K562 (cell line): ENCODE measurements around the gene NR2F6. TPM values are rescaled to one million over a fixed set of nuclear protein-coding genes. Genes with fewer than 3 reads are reported as not detected.

ENCODE experiments used
- DPF2 ChIP-seq: fragments of 450-650 bp; IDR thresholded peaks from 2 replicates; pipeline ENCODE4 v1.6.1; 2016
- EP400 ChIP-seq: fragments of 450-650 bp; IDR thresholded peaks from 2 replicates; pipeline ENCODE4 v1.6.1; 2017; ENCODE audit warnings: antibody characterized with exemption, mild to moderate bottlenecking, moderate library complexity
- GTF2F1 ChIP-seq: IDR thresholded peaks from 2 replicates; pipeline ENCODE4 v1.6.1; 2011; ENCODE audit warnings: low read depth, low read length, improper control_type of control experiment
- HMGN3 ChIP-seq: IDR thresholded peaks from 2 replicates; pipeline ENCODE4 v1.6.1; 2011; ENCODE audit warnings: borderline replicate concordance, low read depth, mild to moderate bottlenecking, mixed read lengths, low read length; ENCODE audit not compliant: insufficient read length; ENCODE audit errors: extremely low read depth
- KAT7 ChIP-seq: sonication (generic); formaldehyde crosslinking; IDR thresholded peaks from 2 replicates; pipeline ENCODE4 v1.8.0; 2022; ENCODE audit warnings: missing genetic modification reagents, mild to moderate bottlenecking, borderline replicate concordance
- MYC ChIP-seq, 2 experiments: fragments of 250-450 bp in 1 of 2; sonication (Bioruptor Pico) in 1 of 2; IDR thresholded peaks; 2 replicates each; pipeline versions ENCODE4 v1.5.1 to v1.6.1; 2012 to 2021; ENCODE audit warnings: low read depth in 2 of 2, borderline replicate concordance in 1 of 2, improper control_type of control experiment in 1 of 2, low read length in 1 of 2, mild to moderate bottlenecking in 1 of 2, moderate library complexity in 1 of 2
- NR1H2 ChIP-seq: sonication (generic); formaldehyde crosslinking; IDR thresholded peaks from 2 replicates; pipeline ENCODE4 v1.4.0; 2020; ENCODE audit warnings: mild to moderate bottlenecking, missing genetic modification reagents
- NR2C2 ChIP-seq, 2 experiments: fragments of 200-800 bp in 1 of 2; sonication (Bioruptor generic) in 1 of 2; sonication (generic) in 1 of 2; formaldehyde crosslinking in 1 of 2; IDR thresholded peaks; 2 replicates each; pipeline versions ENCODE4 v1.6.1 to v1.8.0; 2016 to 2022; ENCODE audit warnings: mild to moderate bottlenecking in 1 of 2, missing compliant biosample characterization in 1 of 2, missing genetic modification characterization in 1 of 2, missing genetic modification reagents in 1 of 2
- PHB ChIP-seq: fragments of 250-450 bp; sonication (Bioruptor Pico); IDR thresholded peaks from 2 replicates; pipeline ENCODE4 v1.5.0; 2021
- PHF8 ChIP-seq: fragments of 200-600 bp; sonication (generic); IDR thresholded peaks from 2 replicates; pipeline ENCODE4 v1.6.1; 2012; ENCODE audit warnings: mixed run types, mild to moderate bottlenecking, inconsistent platforms, low read length, moderate library complexity, borderline replicate concordance
- POLR2AphosphoS5 ChIP-seq: IDR thresholded peaks from 2 replicates; pipeline ENCODE4 v1.6.1; 2011; ENCODE audit warnings: mild to moderate bottlenecking, low read depth, low read length, moderate library complexity; ENCODE audit not compliant: control insufficient read depth, insufficient read depth
- RBM25 ChIP-seq: fragments of 200-400 bp; formaldehyde crosslinking; IDR thresholded peaks from 2 replicates; pipeline ENCODE4 v1.6.1; 2018; ENCODE audit warnings: low read length, low read depth, moderate library complexity; ENCODE audit not compliant: severe bottlenecking
- SMAD4 ChIP-seq: fragments of 250-450 bp; sonication (Bioruptor Pico); conservative IDR thresholded peaks from 2 replicates; pipeline ENCODE4 v1.8.0; 2021; ENCODE audit warnings: inconsistent platforms, mild to moderate bottlenecking, moderate library complexity
- SPI1 ChIP-seq: IDR thresholded peaks from 2 replicates; pipeline ENCODE4 v1.6.1; 2011; ENCODE audit warnings: low read depth, low read length, control low read depth, borderline replicate concordance
- SUPT5H ChIP-seq: fragments of 450-650 bp; IDR thresholded peaks from 2 replicates; pipeline ENCODE4 v1.6.1; 2016
- TEAD2 ChIP-seq: fragments of 450-650 bp; IDR thresholded peaks from 2 replicates; pipeline ENCODE4 v1.6.1; 2016; ENCODE audit warnings: missing genetic modification characterization, control low read depth, missing compliant biosample characterization
- TEAD4 ChIP-seq, 2 experiments: sonication (generic) in 1 of 2; formaldehyde crosslinking in 1 of 2; IDR thresholded peaks; 2 replicates each; pipeline versions ENCODE4 v1.6.1 to v1.8.0; 2012 to 2022; ENCODE audit warnings: borderline replicate concordance in 1 of 2, inconsistent platforms in 1 of 2, low read length in 1 of 2, mild to moderate bottlenecking in 1 of 2, missing genetic modification reagents in 1 of 2
- ZNF431 ChIP-seq: sonication (generic); formaldehyde crosslinking; IDR thresholded peaks from 2 replicates; pipeline ENCODE4 v1.8.0; 2022; ENCODE audit warnings: mild to moderate bottlenecking, missing genetic modification reagents
- ZNF717 ChIP-seq: fragments of 250-450 bp; sonication (Bioruptor Pico); IDR thresholded peaks from 2 replicates; pipeline ENCODE4 v1.5.0; 2021
- polyA plus RNA-seq, 8 experiments: library from polyadenylated mRNA; depleted of rRNA in 4 of 8; stranded (reverse) in 5 of 8; unstranded in 3 of 8; fragments of >200 nt; fragmentation: Nextera tagmentation in 2 of 8; fragmentation: Illumina TruSeq in 1 of 8; extraction: Ambion mirVana in 2 of 8; extraction: Trizol in 1 of 8; gene quantifications; 2 replicates each; pipeline versions ENCODE4 v1.2.1 to v1.2.3, GENCODE V29; 2011 to 2014; ENCODE audit warnings: inconsistent platforms in 1 of 8, missing spikeins in 1 of 8
- total RNA-seq, 7 experiments: library from RNA; depleted of rRNA in 6 of 7; stranded (reverse); fragments of >200 nt in 6 of 7; fragmentation: Illumina TruSeq in 2 of 7; extraction: Trizol in 2 of 7; gene quantifications; 2 replicates each; pipeline versions ENCODE4 v1.2.1 to v1.2.3, GENCODE V29; 2011 to 2021; ENCODE audit warnings: low replicate concordance in 1 of 7
- TF ChIP-seq, protein P1 (sequence below), 2 experiments: fragments of 450-650 bp; IDR thresholded peaks; 2 replicates each; pipeline ENCODE4 v1.6.1; 2016
- TF ChIP-seq, protein P2 (sequence below): sonication (generic); formaldehyde crosslinking; IDR thresholded peaks from 2 replicates; pipeline ENCODE4 v1.8.1; 2023; ENCODE audit warnings: mild to moderate bottlenecking, missing genetic modification reagents
- TF ChIP-seq, protein P3 (sequence below): fragments of 450-650 bp; formaldehyde crosslinking; IDR thresholded peaks from 2 replicates; pipeline ENCODE4 v1.4.0; 2022; ENCODE audit warnings: missing genetic modification characterization

Gene NR2F6
- total and polyA plus RNA-seq, 9 of the 15 experiments (the other 6 are each of a cell fraction or from before 2014, with no cell fraction given): 0.76 to 97.5 (median 18.8) TPM

DNA sequence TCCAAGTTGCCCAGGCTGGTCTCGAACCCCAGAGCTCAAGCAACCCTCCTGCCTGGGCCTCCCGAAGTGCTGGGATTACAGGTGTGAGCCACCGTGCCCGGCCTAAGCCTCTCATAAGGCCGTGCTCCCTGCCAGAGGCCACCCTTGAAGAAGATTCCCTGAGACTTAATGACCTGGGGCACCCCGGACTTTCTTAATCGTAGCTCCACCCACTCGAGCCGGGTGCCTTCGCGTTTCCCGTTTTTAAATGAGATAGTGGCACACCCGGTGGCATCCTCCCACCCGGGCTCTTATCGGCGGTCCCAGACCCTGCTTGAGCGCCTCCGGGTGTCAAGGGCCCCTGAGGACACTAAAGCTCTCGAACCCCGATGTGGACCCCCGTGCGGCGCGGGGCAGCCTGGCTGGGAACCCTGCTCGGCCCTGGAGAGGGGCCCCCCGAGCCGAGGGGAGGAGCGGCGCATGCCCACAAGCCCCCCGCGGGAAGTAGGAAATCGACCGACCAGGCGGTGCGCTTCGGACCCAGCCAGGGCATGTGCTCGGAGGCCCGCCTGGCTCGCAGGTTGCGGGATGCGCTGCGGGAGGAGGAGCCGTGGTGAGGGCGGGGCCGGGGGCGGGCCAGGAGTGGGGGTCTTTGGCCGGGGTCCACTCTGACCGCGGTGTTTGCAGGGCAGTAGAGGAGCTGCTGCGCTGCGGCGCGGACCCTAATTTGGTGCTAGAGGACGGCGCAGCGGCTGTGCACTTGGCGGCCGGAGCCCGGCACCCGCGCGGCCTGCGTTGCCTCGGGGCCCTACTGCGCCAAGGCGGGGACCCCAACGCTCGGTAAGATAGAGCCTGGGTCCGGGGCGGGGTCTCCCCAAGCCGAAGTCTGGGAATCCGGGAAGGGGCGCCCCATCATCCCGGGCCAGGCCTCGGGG is 35.9 kb upstream of the NR2F6 start, which contains the start of gene ANKLE1 (continued):
- TF ChIP-seq, protein P1, sequence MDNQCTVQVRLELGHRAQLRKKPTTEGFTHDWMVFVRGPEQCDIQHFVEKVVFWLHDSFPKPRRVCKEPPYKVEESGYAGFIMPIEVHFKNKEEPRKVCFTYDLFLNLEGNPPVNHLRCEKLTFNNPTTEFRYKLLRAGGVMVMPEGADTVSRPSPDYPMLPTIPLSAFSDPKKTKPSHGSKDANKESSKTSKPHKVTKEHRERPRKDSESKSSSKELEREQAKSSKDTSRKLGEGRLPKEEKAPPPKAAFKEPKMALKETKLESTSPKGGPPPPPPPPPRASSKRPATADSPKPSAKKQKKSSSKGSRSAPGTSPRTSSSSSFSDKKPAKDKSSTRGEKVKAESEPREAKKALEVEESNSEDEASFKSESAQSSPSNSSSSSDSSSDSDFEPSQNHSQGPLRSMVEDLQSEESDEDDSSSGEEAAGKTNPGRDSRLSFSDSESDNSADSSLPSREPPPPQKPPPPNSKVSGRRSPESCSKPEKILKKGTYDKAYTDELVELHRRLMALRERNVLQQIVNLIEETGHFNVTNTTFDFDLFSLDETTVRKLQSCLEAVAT (IDR thresholded peaks at IDR 0.05): no peak
- TF ChIP-seq, protein P2, sequence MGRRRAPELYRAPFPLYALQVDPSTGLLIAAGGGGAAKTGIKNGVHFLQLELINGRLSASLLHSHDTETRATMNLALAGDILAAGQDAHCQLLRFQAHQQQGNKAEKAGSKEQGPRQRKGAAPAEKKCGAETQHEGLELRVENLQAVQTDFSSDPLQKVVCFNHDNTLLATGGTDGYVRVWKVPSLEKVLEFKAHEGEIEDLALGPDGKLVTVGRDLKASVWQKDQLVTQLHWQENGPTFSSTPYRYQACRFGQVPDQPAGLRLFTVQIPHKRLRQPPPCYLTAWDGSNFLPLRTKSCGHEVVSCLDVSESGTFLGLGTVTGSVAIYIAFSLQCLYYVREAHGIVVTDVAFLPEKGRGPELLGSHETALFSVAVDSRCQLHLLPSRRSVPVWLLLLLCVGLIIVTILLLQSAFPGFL: no peak
- TF ChIP-seq RBM25 (no peak), ZNF717 (no peak), TEAD2 (tag) (no peak), PHF8 (peak; percentile 6; the same call in 1 of the 2 replicates), ZNF431 (CRISPR knock-in tag) (no peak), SPI1 (peak; percentile 66), DPF2 (peak; percentile 44; the same call in 1 of the 2 replicates), TEAD4 (IDR thresholded peaks at IDR 0.05; ENCODE audit: low read length) (no peak), TEAD4 (CRISPR knock-in tag; IDR thresholded peaks at IDR 0.05; ENCODE audit: borderline replicate concordance) (no peak), SUPT5H (no peak), GTF2F1 (no peak), MYC (IDR thresholded peaks at IDR 0.05; ENCODE audit: low read depth, low read length) (peak; percentile 61; the same call in 1 of the 2 replicates), MYC (CRISPR knock-in tag; IDR thresholded peaks at IDR 0.05; ENCODE audit: borderline replicate concordance, low read depth) (no peak), NR1H2 (CRISPR knock-in tag) (no peak), KAT7 (CRISPR knock-in tag) (no peak), NR2C2 (CRISPR knock-in tag; IDR thresholded peaks at IDR 0.05) (no peak), NR2C2 (tag; IDR thresholded peaks at IDR 0.05) (no peak), PHB (no peak), SMAD4 (CRISPR knock-in tag) (no peak), EP400 (peak; percentile 50; the same call in 1 of the 2 replicates), HMGN3 (no peak), POLR2AphosphoS5 (0 out of 2 replicates have a peak, but pooled peaks have one; percentile 14)
- TF ChIP-seq, protein P3, sequence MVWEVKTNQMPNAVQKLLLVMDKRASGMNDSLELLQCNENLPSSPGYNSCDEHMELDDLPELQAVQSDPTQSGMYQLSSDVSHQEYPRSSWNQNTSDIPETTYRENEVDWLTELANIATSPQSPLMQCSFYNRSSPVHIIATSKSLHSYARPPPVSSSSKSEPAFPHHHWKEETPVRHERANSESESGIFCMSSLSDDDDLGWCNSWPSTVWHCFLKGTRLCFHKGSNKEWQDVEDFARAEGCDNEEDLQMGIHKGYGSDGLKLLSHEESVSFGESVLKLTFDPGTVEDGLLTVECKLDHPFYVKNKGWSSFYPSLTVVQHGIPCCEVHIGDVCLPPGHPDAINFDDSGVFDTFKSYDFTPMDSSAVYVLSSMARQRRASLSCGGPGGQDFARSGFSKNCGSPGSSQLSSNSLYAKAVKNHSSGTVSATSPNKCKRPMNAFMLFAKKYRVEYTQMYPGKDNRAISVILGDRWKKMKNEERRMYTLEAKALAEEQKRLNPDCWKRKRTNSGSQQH (CRISPR knock-in tag): no peak
